Measurements from ENCODE around the gene ALG9.
A peak's percentile ranks its signal among the peaks of the same experiment; 100 is the strongest.
"Not testable (repeated sequence)": the region's sequence is repeated elsewhere in the genome, so short reads cannot be mapped to it uniquely, and the experiment has no call there.

ALG9 gene

DNA sequence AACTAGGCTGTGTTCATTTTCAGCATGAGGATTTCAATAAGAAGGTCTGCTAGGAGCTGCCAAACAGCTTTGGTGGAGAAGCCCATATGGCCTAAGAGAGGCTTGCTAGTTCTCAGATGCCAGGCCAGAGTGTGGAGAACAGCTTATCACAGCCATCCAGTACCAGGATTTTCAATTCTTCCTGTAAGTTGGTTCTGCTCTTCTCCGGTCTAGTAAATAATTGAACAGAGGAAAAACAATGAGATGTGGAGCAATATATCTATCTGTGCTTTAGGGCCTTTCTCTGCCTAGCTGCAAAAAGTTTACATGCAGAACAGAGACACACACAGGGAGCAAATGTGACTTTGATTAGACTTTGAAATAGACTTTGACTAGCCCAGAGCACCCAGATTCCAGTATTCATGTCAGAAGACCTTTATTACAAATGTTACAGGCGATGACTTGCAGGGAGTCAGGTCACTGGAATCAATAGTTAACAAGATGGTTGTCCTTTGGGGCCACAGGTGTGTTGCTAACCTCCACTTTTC is 85.4 kb downstream of the ALG9 start:
- peaks cover 0 to 12% of the 10 kb centered on the region in 2 experiments; a peak in 1 of 3 replicates for H3K36me3 ChIP-seq (ENCODE audit: control insufficient read depth in 2 of 2, insufficient read depth in 1 of 2, low read length in 2 of 2)
- no peak overlapping the region for H3K4me3 ChIP-seq (ENCODE audit: low read depth, low read length)
- TF ChIP-seq ZNF121 (tag by site-specific recombination; IDR thresholded peaks at IDR 0.05) (no peak), BCL11B (tag by site-specific recombination; IDR thresholded peaks at IDR 0.05; ENCODE audit: low read depth) (no peak), ZNF423 (tag by site-specific recombination; IDR thresholded peaks at IDR 0.05) (no peak)
- H3K27ac ChIP-seq (ENCODE audit: extremely low read depth, low read depth, low read length), result no peak overlapping the region
- no peaks in the 10 kb centered on the region for H3K9me3 ChIP-seq (ENCODE audit: control insufficient read depth, insufficient read depth, low read depth, low read length)
- ChIA-PET POLR2A (no interaction called here), CTCF (interaction anchor here (1.2 kb wide), 1 partner anchor 54 kb away, joined by 6 read pairs; no protein-coding TSS in a partner anchor)
- no peaks in the 10 kb centered on the region for H3K4me1 ChIP-seq (ENCODE audit: control insufficient read depth, insufficient read depth, low read length)

DNA sequence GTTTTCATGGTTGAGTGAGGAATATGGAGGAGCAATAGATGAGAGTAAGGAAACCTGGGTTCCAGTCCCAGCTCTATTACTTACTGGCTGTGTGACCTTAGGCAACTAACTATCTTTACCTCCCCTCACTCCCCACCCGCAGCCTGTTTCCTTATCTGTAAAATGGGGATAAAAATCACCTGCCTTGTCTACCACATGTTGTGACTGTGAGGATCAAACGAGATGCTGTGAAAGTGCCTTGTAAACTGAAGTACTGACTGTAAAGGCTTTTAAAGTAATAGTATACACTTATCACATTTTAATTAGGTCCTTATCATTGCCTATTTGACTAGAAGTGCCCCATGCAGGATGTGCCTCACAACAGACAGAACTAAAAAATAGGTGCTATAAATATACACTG is 86.3 kb downstream of the ALG9 start:
- POLR2A ChIA-PET, result no interaction called here

DNA sequence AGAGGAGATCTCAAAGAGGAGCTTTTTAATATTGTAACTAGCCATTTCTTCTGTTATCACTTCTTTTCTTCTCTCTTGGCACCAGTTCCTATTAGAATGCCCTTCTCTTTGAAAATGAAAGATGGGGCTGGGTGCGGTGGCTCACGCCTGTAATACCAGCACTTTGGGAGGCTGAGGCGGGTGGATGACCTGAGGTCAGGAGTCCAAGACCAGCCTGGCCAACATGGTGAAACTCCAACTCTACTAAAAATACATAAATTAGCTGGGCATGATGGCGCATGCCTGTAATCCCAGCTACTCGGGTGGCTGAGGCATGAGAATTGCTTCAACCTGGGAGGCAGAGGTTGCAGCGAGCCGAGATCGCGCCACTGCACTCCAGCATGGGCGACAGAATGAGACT is 87.1 kb downstream of the ALG9 start:
- H3K4me1 ChIP-seq (ENCODE audit: control insufficient read depth, insufficient read depth, low read length); H3K4me3 ChIP-seq (ENCODE audit: low read depth, low read length); H3K9me3 ChIP-seq (ENCODE audit: control insufficient read depth, insufficient read depth, low read depth, low read length); POLR2A ChIA-PET; H3K27ac ChIP-seq (ENCODE audit: extremely low read depth, low read depth, low read length): not testable (repeated sequence)
- H3K36me3 ChIP-seq (ENCODE audit: control insufficient read depth in 2 of 2, insufficient read depth in 1 of 2, low read length in 2 of 2), result peaks cover 0 to 12% of the 10 kb centered on the region in 2 experiments; a peak in 1 of 3 replicates
- CTCF ChIA-PET, result interaction anchor here (0.6 kb wide), 1 partner anchor 29 kb away, joined by 7 read pairs; no protein-coding TSS in a partner anchor

More for the DNA sequence above, 86.3 kb downstream of the ALG9 start:
- Histone ChIP-seq H3K27ac (ENCODE audit: extremely low read depth, low read depth, low read length) (no peak overlapping the region), H3K4me3 (ENCODE audit: low read depth, low read length) (no peak overlapping the region), H3K36me3 (ENCODE audit: control insufficient read depth in 2 of 2, insufficient read depth in 1 of 2, low read length in 2 of 2) (peaks cover 0 to 12% of the 10 kb centered on the region in 2 experiments; a peak in 1 of 3 replicates), H3K4me1 (ENCODE audit: control insufficient read depth, insufficient read depth, low read length) (no peaks in the 10 kb centered on the region), H3K9me3 (ENCODE audit: control insufficient read depth, insufficient read depth, low read depth, low read length) (no peaks in the 10 kb centered on the region)
- CTCF ChIA-PET, result no interaction called here
- peak; percentile 88 for TF ChIP-seq TCF7L2 (IDR thresholded peaks at IDR 0.05; ENCODE audit: borderline replicate concordance, low read depth, low read length)
- TF ChIP-seq, protein P1, sequence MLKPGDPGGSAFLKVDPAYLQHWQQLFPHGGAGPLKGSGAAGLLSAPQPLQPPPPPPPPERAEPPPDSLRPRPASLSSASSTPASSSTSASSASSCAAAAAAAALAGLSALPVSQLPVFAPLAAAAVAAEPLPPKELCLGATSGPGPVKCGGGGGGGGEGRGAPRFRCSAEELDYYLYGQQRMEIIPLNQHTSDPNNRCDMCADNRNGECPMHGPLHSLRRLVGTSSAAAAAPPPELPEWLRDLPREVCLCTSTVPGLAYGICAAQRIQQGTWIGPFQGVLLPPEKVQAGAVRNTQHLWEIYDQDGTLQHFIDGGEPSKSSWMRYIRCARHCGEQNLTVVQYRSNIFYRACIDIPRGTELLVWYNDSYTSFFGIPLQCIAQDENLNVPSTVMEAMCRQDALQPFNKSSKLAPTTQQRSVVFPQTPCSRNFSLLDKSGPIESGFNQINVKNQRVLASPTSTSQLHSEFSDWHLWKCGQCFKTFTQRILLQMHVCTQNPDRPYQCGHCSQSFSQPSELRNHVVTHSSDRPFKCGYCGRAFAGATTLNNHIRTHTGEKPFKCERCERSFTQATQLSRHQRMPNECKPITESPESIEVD (tag by site-specific recombination; IDR thresholded peaks at IDR 0.05), result peak; percentile 39; the same call in 1 of the 2 replicates
- TF ChIP-seq ZNF555 (tag by site-specific recombination; conservative IDR thresholded peaks at IDR 0.05), result no peak
- TF ChIP-seq, protein P2, sequence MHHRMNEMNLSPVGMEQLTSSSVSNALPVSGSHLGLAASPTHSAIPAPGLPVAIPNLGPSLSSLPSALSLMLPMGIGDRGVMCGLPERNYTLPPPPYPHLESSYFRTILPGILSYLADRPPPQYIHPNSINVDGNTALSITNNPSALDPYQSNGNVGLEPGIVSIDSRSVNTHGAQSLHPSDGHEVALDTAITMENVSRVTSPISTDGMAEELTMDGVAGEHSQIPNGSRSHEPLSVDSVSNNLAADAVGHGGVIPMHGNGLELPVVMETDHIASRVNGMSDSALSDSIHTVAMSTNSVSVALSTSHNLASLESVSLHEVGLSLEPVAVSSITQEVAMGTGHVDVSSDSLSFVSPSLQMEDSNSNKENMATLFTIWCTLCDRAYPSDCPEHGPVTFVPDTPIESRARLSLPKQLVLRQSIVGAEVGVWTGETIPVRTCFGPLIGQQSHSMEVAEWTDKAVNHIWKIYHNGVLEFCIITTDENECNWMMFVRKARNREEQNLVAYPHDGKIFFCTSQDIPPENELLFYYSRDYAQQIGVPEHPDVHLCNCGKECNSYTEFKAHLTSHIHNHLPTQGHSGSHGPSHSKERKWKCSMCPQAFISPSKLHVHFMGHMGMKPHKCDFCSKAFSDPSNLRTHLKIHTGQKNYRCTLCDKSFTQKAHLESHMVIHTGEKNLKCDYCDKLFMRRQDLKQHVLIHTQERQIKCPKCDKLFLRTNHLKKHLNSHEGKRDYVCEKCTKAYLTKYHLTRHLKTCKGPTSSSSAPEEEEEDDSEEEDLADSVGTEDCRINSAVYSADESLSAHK (tag by site-specific recombination; IDR thresholded peaks at IDR 0.05), result 0 out of 2 replicates have a peak, but pooled peaks have one; percentile 14

- CTCF ChIA-PET, result interaction anchor here (0.6 to 1.1 kb wide), 3 partner anchors 145 to 196 kb away, joined by 3 to 4 read pairs (median 3); no protein-coding TSS in a partner anchor
- no peaks in the 10 kb centered on the region for H3K9me3 ChIP-seq (ENCODE audit: control insufficient read depth, insufficient read depth, low read depth, low read length)
- H3K4me1 ChIP-seq (ENCODE audit: control insufficient read depth, insufficient read depth, low read length), result no peaks in the 10 kb centered on the region
- no peak overlapping the region for H3K27ac ChIP-seq (ENCODE audit: extremely low read depth, low read depth, low read length)
- peaks cover 0 to 12% of the 10 kb centered on the region in 2 experiments; a peak in 1 of 3 replicates for H3K36me3 ChIP-seq (ENCODE audit: control insufficient read depth in 2 of 2, insufficient read depth in 1 of 2, low read length in 2 of 2)
- POLR2A ChIA-PET, result no interaction called here
- H3K4me3 ChIP-seq (ENCODE audit: low read depth, low read length), result no peak overlapping the region
- no peak for TF ChIP-seq SP7 (tag by site-specific recombination; IDR thresholded peaks at IDR 0.05)
- no peak for TF ChIP-seq FEZF1 (tag by site-specific recombination; IDR thresholded peaks at IDR 0.05)
- TF ChIP-seq GFI1B (tag by site-specific recombination; IDR thresholded peaks at IDR 0.05), result no peak
- TF ChIP-seq ZNF548 (tag by site-specific recombination; IDR thresholded peaks at IDR 0.05), result no peak
- no peak for TF ChIP-seq ZSCAN16 (tag by site-specific recombination; IDR thresholded peaks at IDR 0.05)
- TF ChIP-seq ZNF558 (tag by site-specific recombination; IDR thresholded peaks at IDR 0.05), result no peak
- no peak for TF ChIP-seq ZNF449 (tag by site-specific recombination; IDR thresholded peaks at IDR 0.05)
- TF ChIP-seq, protein P3, sequence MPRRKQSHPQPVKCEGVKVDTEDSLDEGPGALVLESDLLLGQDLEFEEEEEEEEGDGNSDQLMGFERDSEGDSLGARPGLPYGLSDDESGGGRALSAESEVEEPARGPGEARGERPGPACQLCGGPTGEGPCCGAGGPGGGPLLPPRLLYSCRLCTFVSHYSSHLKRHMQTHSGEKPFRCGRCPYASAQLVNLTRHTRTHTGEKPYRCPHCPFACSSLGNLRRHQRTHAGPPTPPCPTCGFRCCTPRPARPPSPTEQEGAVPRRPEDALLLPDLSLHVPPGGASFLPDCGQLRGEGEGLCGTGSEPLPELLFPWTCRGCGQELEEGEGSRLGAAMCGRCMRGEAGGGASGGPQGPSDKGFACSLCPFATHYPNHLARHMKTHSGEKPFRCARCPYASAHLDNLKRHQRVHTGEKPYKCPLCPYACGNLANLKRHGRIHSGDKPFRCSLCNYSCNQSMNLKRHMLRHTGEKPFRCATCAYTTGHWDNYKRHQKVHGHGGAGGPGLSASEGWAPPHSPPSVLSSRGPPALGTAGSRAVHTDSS (tag by site-specific recombination; IDR thresholded peaks at IDR 0.05), result no peak
- TF ChIP-seq ZNF692 (tag by site-specific recombination; IDR thresholded peaks at IDR 0.05), result no peak
Observed at GRCh38 chr11:111782109-111782741, 89.2 kb downstream of the ALG9 start.

Measured in HEK293 (cell line).